LNCAP (cell line): Measurements from ENCODE around the gene TMEM176B.

ENCODE experiments used
- TF ChIP-seq, protein P1 (sequence below): fragments of 450-650 bp; IDR thresholded peaks from 2 replicates; pipeline ENCODE4 v1.5.1; 2017; ENCODE audit warnings: mild to moderate bottlenecking

Gene TMEM176B

DNA sequence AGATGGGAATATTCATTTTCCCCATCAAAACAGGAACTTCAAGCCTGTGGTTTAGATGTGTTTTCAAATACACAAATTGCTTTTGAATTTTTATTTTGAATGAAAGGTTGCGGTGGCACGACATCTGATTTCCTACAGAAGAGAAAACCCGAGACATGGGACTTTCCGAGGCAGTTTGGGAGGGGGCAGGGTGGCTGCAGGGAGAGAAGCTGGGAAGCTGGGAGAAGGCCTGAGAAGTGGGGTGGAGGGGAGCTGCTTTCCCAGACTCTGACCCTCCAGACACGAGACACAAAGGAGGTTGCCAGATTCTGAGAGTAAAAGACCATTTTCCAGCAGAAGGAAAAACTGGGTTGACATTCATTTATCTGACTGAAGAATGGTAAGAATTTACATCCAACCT, 20.0 kb upstream of the TMEM176B start:
- TF ChIP-seq, protein P1, sequence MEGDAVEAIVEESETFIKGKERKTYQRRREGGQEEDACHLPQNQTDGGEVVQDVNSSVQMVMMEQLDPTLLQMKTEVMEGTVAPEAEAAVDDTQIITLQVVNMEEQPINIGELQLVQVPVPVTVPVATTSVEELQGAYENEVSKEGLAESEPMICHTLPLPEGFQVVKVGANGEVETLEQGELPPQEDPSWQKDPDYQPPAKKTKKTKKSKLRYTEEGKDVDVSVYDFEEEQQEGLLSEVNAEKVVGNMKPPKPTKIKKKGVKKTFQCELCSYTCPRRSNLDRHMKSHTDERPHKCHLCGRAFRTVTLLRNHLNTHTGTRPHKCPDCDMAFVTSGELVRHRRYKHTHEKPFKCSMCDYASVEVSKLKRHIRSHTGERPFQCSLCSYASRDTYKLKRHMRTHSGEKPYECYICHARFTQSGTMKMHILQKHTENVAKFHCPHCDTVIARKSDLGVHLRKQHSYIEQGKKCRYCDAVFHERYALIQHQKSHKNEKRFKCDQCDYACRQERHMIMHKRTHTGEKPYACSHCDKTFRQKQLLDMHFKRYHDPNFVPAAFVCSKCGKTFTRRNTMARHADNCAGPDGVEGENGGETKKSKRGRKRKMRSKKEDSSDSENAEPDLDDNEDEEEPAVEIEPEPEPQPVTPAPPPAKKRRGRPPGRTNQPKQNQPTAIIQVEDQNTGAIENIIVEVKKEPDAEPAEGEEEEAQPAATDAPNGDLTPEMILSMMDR, result no peak

- TF ChIP-seq, protein P1, result no peak
These were observed 18.8 kb upstream of the TMEM176B start for GRCh38 chr7:150818971-150819370.

DNA sequence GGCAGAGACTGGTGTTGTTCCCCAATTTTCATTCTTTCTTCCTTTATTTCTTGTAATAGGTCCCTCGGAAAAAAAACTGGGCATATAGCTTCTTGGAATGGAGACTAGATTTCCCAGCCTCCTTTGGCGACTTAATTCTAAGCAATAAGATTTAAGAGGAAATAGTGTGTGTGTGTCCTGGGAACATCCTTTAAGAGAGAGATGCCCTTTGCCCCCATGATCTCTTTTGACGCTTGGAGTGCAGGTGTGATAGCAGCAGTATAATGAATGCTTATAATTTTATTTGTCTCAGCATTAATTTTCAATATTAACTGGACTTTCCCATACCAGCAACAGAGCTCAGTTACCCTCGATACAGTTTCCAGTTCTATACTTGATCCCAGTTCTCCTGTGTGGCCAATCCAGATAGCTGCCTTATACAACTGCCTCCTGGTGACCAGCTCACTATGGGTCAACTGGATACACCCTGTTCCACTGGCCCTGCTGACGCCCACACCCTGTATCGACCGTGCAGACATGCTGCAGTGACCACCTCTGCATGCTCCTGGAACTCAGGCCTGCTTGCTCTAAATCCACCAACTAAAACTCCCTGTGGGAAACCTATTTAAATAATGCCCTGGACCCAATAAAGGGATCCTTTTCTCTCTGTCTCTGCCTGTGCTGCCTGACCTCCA, 14.3 kb upstream of the TMEM176B start:
- TF ChIP-seq, protein P1, result no peak

GRCh38 chr7:150806863-150807262, 6.7 kb upstream of the TMEM176B start:
- TF ChIP-seq, protein P1, result no peak

GRCh38 chr7:150806454-150806853, 6.3 kb upstream of the TMEM176B start:
- TF ChIP-seq, protein P1, result no peak

- TF ChIP-seq, protein P1, result no peak
These were observed 5.7 kb upstream of the TMEM176B start for GRCh38 chr7:150805864-150806263.

DNA sequence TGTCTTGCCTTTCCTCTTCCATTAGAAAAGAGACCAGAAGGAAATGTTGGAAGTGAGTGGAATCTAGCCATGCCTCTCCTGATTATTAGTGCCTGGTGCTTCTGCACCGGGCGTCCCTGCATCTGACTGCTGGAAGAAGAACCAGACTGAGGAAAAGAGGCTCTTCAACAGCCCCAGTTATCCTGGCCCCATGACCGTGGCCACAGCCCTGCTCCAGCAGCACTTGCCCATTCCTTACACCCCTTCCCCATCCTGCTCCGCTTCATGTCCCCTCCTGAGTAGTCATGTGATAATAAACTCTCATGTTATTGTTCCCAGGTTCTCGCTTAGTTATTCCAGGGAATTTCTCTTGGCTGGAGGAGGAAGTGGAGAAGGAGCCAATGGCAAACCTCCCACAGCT, 4.6 kb upstream of the TMEM176B start:
- TF ChIP-seq, protein P1, result no peak
